Measurements from ENCODE around the gene AOPEP. TPM values are rescaled to one million over a fixed set of nuclear protein-coding genes. Genes with fewer than 3 reads are reported as not detected.

The AOPEP gene
- total RNA-seq, 1 experiment from 2014 or later, result 36.4 TPM

DNA sequence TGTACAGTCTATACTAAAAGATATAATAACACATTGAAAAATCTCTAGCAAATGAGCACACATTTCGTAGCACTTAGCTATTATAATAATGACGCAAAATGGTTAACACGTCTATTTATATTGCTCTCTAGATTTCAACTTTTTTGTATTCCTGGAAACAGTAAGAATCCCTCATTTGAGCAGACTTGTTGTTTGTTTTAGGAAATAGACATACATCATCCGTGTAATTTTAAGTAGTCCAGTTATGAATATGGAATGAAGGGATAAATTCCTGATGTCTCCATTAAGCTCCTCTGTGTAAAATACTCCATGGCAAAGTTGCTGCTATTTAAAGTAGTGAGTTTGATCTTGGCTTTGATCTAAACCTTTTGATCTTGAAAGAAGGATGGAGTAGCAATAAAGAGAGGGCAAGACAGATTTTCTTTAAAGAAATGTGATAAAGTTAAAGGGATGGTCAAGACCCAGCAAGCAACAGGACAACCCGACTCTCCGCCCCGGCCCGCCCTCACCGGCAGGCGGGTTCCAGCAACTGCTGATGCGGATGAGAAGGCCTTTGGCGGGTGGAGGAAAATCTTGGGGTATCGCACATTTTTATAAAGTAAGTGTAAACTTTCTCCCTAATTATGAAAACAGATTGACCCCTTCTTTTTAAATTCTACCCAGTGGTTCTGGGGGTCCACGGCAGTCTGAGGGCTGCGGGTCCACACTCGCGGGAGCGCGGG lies 277.4 kb downstream of the AOPEP start:
- peak overlapping the region; percentile 64 to 71 for H3K4me3 ChIP-seq (ENCODE audit: low read depth in 2 of 2, low read length in 2 of 2)
- ATAC-seq, result peak; percentile 65
- peaks cover 5% of the 10 kb centered on the region for H3K36me3 ChIP-seq (ENCODE audit: control insufficient read depth, insufficient read depth, low read length)
- intact Hi-C loops (cut with micrococcal nuclease; ENCODE audit: unreplicated experiment) (no loop called here), in situ Hi-C loops (cut with HindIII; ENCODE audit: low pct_unique_long_range_greater_than_20kb, low sequenced_read_pairs) (no loop called here)
- H3K4me1 ChIP-seq (ENCODE audit: control insufficient read depth, insufficient read depth, low read length), result peaks cover 15% of the 10 kb centered on the region
- POLR2A ChIA-PET, result interaction anchor here (0.5 kb wide), 1 partner anchor 9 kb away, joined by 14 read pairs; no protein-coding TSS in a partner anchor
- TF ChIP-seq POLR2AphosphoS5 (IDR thresholded peaks at IDR 0.05; ENCODE audit: low read depth, low read length) (peak; percentile 33; the same call in 1 of the 2 replicates), REST (IDR thresholded peaks at IDR 0.05; ENCODE audit: insufficient read depth in 1 of 2, low read depth in 2 of 2, low read length in 1 of 2) (no peak), TCF7L2 (IDR thresholded peaks at IDR 0.05; ENCODE audit: low read depth, low read length) (no peak; the same call in 1 of the 2 replicates)
- peak overlapping the region; percentile 92 for H3K27ac ChIP-seq (ENCODE audit: low read length)
- CTCF ChIA-PET, result no interaction called here
- H3K27me3 ChIP-seq (ENCODE audit: control insufficient read depth, insufficient read depth, low read length), result no peaks in the 10 kb centered on the region
- no TSS peak for BruUV-seq (replicated peaks)
- no peak for DNase-seq (ENCODE audit: low read depth, low spot score)
- no peaks in the 10 kb centered on the region for H3K9me3 ChIP-seq (ENCODE audit: control insufficient read depth, insufficient read depth, low read depth, low read length)

DNA sequence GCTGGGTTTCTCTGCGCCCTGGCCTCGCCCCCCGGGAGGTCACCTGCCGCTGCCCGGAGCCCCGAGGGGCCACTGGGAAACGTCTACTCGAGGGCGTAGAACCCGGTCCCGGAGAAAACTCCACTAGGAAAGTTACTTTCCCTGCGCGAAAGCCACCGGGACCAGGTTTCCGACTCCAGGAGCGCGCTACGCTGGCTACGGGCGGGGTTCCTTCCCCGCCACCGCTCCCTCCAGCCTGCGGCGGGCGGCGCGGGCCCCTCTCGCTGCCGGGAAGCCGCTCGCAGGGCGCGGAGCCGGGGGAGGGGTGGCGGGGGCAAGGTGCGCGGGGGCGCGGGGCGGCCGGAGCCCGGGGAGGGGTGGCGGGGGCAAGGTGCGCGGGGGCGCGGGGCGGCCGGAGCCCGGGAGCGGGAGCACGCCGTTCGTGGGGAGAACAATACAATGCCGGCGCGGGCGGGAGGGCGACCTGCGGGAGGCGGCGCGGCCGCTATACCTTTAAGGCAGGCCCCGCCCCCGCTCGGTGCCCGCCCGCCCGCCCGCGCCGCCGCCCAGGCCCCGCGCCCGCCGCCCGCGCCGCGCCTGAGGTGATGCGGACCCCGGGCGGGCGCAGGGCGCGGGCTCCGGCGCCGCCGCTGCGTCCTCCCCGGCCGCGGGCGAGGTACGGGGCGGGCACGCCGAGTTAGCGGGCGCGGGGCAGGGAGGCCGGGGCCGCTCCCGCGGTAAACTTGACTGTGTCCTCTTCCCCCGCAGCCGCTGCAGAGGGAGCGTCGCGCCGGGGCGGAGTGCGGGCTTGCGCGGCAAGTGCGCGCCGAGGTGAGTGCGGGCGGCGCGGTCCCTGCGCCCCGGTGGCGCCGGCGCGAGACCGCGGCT lies 278.1 kb downstream of the AOPEP start:
- ATAC-seq, result peak; percentile 87
- TF ChIP-seq TCF7L2 (IDR thresholded peaks at IDR 0.05; ENCODE audit: low read depth, low read length) (no peak), POLR2AphosphoS5 (IDR thresholded peaks at IDR 0.05; ENCODE audit: low read depth, low read length) (no peak; the same call in 1 of the 2 replicates), REST (IDR thresholded peaks at IDR 0.05; ENCODE audit: insufficient read depth in 1 of 2, low read depth in 2 of 2, low read length in 1 of 2) (no peak), SIN3A (IDR thresholded peaks at IDR 0.05; ENCODE audit: borderline replicate concordance, insufficient read depth, low read depth, low read length) (no peak), CTCF (IDR thresholded peaks at IDR 0.05) (no peak)
- Histone ChIP-seq H3K27ac (ENCODE audit: low read length) (peak overlapping the region; percentile 92), H3K4me3 (ENCODE audit: low read depth in 2 of 2, low read length in 2 of 2) (peak overlapping the region; percentile 71), H3K36me3 (ENCODE audit: control insufficient read depth, insufficient read depth, low read length) (peaks cover 11% of the 10 kb centered on the region), H3K4me1 (ENCODE audit: control insufficient read depth, insufficient read depth, low read length) (peaks cover 19% of the 10 kb centered on the region), H3K9me3 (ENCODE audit: control insufficient read depth, insufficient read depth, low read depth, low read length) (no peaks in the 10 kb centered on the region), H3K27me3 (ENCODE audit: control insufficient read depth, insufficient read depth, low read length) (no peaks in the 10 kb centered on the region)
- in situ Hi-C loops (cut with HindIII; ENCODE audit: low pct_unique_long_range_greater_than_20kb, low sequenced_read_pairs) (no loop called here), intact Hi-C loops (cut with micrococcal nuclease; ENCODE audit: unreplicated experiment) (loop anchor here (5.0 kb wide), 2 partner anchors 222 to 322 kb away; no protein-coding TSS in a partner anchor)
- ChIA-PET CTCF (no interaction called here), POLR2A (no interaction called here)
- DNase-seq (ENCODE audit: low read depth, low spot score), result no peak
- no TSS peak for BruUV-seq (replicated peaks)

All from Panc1 (cell line).